Raji (cell line): ENCODE data around the gene ZFP1.

Source experiments
- POLR2A ChIP-seq: IDR thresholded peaks from 2 replicates; pipeline ENCODE4 v1.6.1; 2011; ENCODE audit warnings: low read depth, low read length, control low read depth; ENCODE audit not compliant: insufficient read depth

The ZFP1 gene

DNA sequence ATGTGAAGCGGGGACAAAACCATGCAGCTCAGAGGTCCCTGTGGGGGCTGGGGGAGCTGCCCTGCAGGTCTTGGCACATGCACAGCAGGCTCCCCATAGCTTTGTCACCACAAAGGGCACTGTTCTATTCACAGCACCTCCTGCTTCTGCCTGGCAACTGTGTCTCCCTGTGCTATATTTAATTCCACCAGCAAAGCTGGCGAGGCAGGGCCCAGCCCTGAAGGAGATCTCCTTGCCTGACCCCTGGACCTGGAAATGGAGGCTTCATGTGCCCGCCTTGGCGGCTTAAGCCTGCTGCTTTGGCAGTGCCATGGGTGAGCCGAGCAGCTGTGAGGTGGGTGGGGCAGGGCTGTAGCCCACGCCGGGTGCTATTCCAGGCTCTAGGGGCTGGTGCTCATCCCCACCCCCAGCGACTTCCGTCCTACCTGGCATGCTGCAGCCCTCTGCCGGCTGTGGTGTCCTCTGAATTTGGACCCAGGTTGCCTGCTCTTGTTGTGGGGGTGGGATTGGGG, 38.5 kb upstream of the ZFP1 start:
- no peak for TF ChIP-seq POLR2A

DNA sequence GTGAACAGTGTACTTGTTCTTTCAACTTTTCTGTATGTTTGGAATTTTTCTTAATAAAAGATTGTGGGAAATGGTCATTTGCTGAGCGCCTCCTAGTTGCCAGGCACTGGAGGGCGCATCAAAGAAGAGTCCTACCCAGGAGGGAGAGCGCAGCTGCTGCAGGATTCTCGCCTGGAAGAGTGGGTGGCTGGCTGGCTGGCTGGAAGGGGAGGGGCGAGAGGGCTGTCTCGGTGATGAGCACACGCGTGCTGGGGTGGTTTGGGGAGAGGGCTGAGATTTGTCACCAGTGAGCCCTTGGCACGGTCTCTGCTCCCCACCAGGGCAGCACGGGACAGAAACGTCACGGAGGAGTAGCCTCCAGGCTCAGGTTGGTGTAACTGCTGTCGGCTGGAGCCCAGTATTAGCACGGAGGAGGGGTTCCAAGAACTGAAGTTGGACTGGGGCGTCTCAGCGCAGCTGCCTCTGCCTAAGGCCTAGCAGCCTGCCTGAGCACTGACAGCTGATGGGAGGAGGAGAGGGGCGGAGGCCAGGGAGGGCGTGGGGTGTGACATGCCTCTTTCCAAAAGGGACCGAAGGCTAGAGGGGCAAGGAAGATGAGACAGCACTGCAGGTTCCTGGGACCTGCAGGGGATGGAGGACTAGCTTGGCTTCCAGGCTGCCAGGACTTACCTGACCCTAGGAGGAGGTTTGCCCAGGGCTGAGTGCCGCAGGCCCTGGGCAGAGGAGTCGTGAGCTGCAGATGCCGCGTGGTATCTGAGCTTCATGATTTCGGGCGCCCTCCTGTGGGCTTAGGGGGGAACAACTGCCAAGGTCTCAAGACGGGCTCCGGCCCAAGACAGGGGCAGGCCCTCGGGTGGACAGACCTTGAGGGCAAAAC, 37.4 kb upstream of the ZFP1 start:
- no peak for TF ChIP-seq POLR2A

DNA sequence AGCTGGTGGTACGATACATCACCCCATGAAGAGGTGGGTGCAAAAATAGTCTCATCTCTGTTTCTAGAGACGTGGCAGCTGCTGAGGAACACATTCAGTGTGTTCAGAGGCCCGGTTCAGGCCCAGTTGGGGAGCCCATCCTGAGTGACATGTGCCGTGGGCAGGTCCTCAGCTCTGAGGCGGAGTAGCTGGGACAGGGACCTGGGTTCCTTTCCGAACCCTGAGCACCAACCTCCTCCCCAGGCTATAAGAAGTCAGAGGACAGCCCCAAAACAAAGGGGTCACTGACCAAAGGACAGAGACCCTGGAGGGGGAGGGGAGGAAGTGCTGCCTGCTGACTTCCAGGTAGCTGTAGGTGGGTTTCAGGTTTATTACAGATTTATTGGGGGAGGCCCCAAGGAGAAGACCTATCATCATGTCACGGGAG, 36.8 kb upstream of the ZFP1 start:
- no peak for TF ChIP-seq POLR2A

GRCh38 chr16:75111961-75112733, 36.2 kb upstream of the ZFP1 start:
- no peak for TF ChIP-seq POLR2A

DNA sequence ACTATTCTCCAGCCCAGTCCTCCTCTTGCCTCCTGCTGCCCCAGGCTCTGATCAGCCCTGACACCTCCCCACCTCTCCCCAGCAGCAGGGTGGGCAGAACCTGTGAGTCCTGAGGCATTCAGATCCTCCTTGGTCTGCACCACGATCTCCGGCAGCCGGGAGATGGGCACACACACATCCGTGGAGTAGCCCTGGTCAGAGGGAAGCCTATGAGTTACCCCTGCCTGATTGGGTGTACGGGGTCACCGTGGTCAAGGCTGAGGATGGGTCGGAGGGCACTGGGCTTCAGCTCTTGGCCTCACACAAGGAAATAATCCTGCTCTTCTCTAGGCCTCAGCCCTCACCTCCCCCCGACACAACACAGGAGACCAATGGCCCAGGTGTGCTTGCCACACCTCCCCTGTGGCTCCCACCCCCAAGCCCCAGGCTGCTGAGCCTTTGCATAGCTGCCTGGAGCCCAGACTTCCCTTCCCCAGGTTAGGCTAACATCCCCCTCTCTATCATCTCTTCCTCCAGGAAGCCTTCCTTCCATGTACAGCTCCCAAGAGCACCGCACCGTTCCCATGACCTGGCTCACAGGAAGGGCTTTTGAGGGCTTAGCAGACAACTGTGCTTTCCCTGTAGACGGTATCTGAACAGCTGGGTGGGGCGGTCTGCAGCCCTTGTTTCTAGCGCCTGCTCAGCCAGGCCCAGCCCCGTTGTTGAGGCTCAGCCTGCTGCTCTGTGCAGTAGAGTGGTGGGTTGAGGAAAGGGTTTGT, 35.4 kb upstream of the ZFP1 start:
- no peak for TF ChIP-seq POLR2A

DNA sequence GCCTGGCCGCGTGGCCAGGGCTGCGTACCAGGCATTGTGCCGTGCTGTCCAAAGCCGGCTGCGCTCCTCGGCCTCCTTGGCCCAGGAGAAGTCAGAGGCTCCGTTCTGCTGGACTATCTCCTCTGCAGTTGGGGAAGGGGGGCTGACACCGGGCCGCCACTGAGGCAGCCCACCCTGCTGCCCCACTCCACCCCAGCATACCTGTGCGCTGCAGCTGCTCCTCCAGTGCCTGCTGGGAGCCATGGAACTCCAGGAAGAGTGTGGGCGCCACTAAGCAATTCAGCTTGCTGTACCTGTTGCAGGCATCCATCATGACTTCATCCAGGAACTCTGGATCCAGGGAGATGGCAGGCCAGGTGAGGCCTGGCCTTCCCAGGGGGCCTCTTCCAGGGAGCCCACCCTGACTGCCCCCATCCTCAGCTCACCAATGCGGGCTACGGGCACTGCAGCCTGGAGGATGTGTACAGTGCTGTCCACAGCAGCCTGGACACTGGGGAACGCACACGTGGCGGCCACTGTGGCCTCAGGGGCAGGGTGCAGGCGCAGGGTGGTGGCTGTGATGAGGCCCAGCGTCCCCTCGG, 34.7 kb upstream of the ZFP1 start:
- TF ChIP-seq POLR2A = no peak

DNA sequence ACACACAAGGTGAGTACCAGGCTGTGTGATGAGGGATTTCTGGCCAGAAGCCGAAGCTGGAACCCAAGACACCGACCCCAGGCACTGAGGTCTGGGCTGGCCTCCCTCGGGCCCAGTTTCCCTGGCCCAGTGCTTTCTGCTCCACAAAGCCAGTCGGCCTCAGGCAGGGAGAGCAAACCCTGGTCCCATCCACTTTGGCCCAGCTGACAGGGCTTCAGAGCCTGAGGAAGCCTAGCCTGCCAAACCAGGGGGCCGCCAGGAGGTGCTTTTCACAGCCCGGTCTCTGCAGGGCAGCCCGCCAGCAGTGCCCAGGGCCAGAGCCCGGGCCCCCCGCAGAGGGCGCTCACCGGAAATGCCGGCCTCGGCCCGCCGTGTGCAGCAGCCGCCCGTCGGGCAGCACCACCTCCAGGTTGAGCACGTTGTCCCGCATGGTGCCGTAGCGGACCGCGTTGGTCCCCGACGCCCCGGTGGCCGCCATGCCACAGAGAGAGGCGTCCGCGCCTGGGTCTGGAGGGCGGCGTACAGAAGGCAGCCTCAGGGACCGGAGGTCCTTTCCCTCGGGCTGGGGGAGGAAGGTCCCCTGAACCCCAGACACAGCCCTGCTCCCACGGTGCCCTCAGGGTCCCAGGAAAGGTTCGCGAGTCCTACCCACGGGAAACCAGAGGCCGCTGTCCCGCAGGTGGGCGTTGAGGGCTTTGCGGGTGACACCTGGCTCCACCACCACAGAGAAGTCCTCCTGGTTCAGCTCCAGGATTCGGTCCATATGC, 34.0 kb upstream of the ZFP1 start:
- no peak for TF ChIP-seq POLR2A

- no peak for TF ChIP-seq POLR2A
Measured at GRCh38 chr16:75114946-75115825, 33.1 kb upstream of the ZFP1 start.

DNA sequence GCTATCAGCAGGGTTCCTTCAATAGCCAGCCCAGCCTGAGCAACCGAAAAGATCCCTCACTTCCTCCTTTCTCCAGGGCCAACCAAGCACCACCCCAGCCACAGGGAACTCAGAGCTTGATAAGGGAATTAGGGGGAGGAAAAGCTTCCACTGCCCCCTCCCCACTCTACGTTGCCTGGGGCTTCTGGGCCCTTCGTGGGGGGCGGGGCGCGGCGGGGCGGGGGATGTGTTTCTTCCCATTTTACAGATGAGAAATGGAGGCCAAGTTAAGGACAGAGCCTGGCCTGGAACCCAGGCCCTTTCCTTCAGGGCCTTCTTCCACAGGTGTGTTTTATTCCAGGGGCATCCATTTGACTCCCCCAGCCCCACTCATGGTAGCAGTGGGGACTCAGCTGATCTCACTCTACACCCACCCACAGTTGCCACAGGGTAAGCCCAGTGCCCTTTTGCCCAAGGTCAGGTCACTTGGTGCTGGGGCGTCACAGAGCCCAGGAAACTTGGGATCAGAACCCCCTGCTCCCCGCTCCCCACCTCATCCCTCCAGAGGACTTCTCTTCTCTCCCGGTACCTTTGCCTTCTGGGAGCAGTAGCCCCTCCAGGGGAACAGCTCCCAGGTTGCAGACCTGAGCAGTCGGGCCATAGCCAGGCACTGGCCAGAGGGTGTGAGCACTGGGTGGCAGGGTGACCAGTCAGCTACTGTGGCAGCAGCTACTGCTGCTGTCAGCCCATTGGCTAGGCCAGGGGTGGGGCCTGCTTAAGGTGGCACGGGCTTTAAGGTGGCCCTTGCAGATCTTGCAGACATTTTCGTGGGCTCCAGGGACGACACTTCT, 32.0 kb upstream of the ZFP1 start, which contains the start of gene LDHD:
TSS of gene LDHD (minus strand) at position 700 of the 830 bp plus-strand sequence. CDS start at position 640, 60 bp downstream.
- no peak for TF ChIP-seq POLR2A

- TF ChIP-seq POLR2A = no peak
Measured at GRCh38 chr16:75116911-75117245, 31.4 kb upstream of the ZFP1 start.

DNA sequence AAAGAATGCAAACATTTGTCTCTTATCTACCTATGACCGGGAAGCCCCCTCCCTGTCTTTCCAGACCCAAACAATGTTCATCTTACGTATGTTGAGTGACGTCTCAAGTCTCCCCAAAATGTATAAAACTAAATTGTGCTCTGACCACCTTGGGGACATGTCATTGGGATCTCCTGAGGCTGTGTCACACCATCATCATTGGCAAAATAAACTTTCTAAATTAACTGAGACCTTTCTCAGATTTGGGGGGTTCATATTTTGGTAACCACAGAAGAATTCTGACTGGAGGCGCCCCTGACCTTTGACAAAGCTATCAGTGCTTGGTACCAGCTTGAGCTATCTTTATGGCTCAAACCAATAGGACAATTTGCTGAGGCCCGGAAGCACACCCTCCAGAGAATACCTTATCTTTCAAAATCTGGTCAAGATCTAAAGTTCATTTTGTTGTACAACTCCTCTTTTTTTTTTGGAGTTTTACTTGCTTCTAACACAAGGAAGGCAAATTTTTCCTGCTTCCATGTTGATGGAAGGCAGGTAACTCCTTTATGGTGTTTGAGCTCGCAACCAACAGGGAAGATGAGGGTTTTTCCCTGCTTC, 29.3 kb upstream of the ZFP1 start:
- no peak for TF ChIP-seq POLR2A

DNA sequence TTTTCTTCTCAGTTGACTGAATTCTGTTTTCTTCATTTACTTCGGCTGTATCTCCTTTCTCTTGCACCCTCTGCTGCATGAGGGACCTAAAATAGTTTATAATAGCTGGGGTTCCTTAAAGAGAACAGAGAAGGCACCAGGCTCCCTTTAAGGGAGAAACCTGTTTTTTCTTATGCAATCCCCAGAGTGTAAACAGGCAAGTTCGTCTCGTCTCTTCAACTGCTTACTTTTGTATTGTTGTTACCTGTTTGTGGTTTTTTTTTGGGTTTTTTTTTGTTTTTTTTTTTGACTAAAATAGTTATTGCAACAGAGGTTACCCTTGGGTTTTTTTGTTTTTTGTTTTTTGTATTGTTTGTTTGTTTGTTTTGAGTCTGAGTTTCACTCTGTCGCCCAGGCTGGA, 28.1 kb upstream of the ZFP1 start:
- TF ChIP-seq POLR2A = no peak

- no peak for TF ChIP-seq POLR2A
Measured at GRCh38 chr16:75121949-75122568, 26.3 kb upstream of the ZFP1 start.
